Measurements from ENCODE around the gene ZNF724. TPM values are rescaled to one million over a fixed set of nuclear protein-coding genes. Genes with fewer than 3 reads are reported as not detected.
"Not testable (repeated sequence)": the region's sequence is repeated elsewhere in the genome, so short reads cannot be mapped to it uniquely, and the experiment has no call there.

The ZNF724 gene
- total RNA-seq, 1 donor from 2014 or later, result 2.0 TPM

- not testable (repeated sequence) for DNase-seq (ENCODE audit: low spot score)
Observed at GRCh38 chr19:23253256-23253655, 3.1 kb upstream of the ZNF724 start.

GRCh38 chr19:23241419-23241818 is 8.8 kb downstream of the ZNF724 start:
- DNase-seq (ENCODE audit: low spot score), result no peak

GRCh38 chr19:23222998-23223652 is 27.1 kb downstream of the ZNF724 start:
- DNase-seq (ENCODE audit: low spot score), result no peak

- no peak for DNase-seq (ENCODE audit: low spot score)
Observed at GRCh38 chr19:23203841-23204344, 46.3 kb downstream of the ZNF724 start.

- no peak for DNase-seq (ENCODE audit: low spot score)
Observed at GRCh38 chr19:23190341-23190740, 59.9 kb downstream of the ZNF724 start.

- no peak for DNase-seq (ENCODE audit: low spot score)
Observed at GRCh38 chr19:23183251-23183650, 66.9 kb downstream of the ZNF724 start.

Other genes with a start within 250 kb of the ZNF724 start
- 3.1 TPM for gene ZNF728, start 247.2 kb downstream of the ZNF724 start, total RNA-seq
- gene ZNF730, start 133.4 kb downstream of the ZNF724 start, total RNA-seq, result 0.22 TPM
- gene ZNF91, start 145.1 kb upstream of the ZNF724 start, total RNA-seq, result 40.5 TPM